NCI-H2081 (cell line): ENCODE data around the gene SP100.
A peak's percentile ranks its signal among the peaks of the same experiment; 100 is the strongest.
"Not testable (repeated sequence)": the region's sequence is repeated elsewhere in the genome, so short reads cannot be mapped to it uniquely, and the experiment has no call there.

Experiments used
- DNase-seq, 2 experiments: peaks; one replicate each; lab custom pipeline; 2025; lab: John Stamatoyannopoulos, UW

SP100 gene

GRCh38 chr2:230416061-230416721 is at the start of gene SP100:
Gene SP100, plus strand, starts transcription at chr2:230416201. Its CDS starts 96 bp downstream, at chr2:230416297.
- DNase-seq: no peak

GRCh38 chr2:230382108-230382507 is 33.9 kb upstream of the SP100 start:
- DNase-seq: no peak

- DNase-seq: no peak
Measured at GRCh38 chr2:230383453-230383852, 32.5 kb upstream of the SP100 start.

- DNase-seq: no peak
Measured at GRCh38 chr2:230384986-230385385, 31.0 kb upstream of the SP100 start.

- DNase-seq: no peak
Measured at GRCh38 chr2:230394301-230394700, 21.7 kb upstream of the SP100 start.

GRCh38 chr2:230398698-230399097 is 17.3 kb upstream of the SP100 start:
- not testable (repeated sequence) for DNase-seq

DNA sequence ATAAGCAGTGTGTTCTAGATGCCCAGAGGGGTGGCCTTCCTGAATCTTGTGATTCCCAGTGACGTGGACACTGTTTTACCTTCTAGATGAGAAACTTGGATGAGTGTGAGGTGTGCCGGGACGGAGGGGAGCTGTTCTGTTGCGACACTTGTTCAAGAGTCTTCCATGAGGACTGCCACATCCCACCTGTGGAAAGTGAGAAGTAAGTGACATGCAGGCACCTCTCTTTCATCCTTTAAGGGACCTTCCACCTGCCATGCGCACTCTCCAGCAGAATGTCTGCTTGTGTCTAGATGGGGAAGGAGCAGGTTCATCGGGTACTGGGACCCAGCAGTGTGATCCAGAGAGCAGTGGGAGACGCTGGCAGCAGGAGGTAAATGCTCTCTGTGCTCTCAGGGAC is 16.0 kb upstream of the SP100 start:
- DNase-seq: no peak

DNA sequence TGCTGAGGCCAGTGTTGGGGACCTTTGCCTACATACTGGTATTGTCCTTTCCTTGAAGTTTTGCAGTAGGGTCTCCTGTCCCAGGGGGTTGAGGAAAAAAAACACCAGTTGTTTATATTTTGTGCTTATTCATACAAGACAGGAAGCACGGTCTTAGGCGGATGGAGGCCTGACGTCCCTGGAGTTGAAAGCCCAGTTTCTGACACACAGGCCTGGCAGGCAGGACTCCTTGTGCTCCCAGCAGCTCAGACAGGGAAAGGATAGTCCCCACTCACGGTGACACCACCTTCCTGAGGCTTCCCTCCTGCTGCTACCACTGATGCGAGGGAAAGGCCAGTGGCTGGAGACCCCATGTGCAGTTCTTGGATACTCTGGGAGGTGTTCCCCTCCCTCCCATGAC is 15.5 kb upstream of the SP100 start:
- DNase-seq: no peak

DNA sequence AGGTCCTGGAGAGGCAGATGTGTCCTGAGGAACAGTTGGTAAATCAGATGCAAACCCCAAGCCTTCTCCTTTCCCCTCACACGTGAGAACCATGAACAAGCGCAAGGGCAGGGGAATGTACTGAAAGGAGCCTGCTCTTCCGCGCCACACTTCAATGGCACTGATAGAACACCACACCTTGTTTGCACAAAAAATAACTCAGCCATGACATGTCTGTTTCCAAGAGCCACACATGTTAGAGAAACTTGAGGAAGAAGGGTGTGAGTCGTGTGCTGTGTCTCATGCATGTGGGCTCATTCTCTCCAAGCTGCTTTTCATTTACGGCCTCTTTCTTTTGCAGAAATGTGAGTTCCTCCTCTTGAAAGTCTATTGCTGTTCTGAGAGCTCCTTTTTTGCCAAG is 15.0 kb upstream of the SP100 start:
- DNase-seq: not testable (repeated sequence)

DNA sequence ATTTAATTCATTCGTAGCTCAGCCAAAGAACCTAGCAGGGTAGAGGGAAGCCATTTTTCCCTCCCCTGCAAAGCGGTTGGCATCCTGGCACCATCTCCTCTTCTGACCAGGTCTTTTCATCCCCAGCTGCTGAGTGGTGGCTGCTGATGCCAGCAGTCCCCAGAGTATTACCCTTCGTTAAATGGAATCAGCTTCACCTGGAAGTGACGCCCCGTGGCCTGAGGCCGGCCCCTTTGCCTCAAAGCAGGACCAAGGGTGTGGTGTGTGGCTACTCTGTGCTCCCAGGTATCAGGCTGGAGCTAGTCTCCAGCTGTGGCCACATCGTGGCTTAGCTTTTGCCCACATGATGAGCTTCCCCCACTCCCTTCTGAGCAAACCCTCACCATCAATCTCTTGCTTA is 12.3 kb upstream of the SP100 start:
- no peak for DNase-seq

DNA sequence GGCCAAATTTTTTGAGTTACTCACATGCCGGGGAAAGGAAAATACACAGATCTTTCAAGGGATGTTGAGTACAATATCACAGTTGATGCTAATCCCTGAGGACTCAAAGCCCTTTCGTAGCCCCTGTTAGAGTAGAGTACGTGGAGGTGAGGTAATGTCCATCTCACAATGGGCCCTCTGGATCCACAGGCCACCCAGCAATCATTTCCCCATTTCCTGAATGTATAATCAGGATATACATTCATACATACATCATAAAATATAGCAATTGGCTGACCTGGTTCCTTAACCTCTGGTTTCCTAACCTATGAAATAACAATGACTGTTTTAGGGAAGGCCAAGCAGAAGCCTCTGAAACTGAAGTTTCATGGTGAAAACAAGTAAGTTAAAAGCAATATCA is 10.2 kb upstream of the SP100 start:
- no peak for DNase-seq

GRCh38 chr2:230408244-230408842 is 7.7 kb upstream of the SP100 start:
- DNase-seq: no peak

DNA sequence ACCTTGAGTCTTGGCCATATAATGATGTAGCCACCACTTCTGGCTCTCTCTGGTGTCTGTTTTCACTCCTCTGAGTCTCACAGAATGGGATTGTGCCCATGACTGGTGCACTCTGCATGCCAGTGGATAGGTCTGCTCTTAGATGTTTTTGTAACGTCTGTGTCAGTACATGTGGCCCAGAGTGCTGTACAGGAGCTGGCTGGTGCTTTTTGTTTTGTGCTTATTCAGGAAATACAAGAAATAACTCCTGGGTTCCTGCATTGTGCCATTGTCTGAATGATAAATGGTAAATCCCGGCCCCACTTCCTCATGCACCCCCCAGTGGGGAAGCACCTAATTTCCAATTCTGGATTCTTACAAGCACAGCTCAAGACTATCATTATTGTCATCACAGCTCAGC is 6.7 kb upstream of the SP100 start:
- DNase-seq: not testable (repeated sequence)

DNA sequence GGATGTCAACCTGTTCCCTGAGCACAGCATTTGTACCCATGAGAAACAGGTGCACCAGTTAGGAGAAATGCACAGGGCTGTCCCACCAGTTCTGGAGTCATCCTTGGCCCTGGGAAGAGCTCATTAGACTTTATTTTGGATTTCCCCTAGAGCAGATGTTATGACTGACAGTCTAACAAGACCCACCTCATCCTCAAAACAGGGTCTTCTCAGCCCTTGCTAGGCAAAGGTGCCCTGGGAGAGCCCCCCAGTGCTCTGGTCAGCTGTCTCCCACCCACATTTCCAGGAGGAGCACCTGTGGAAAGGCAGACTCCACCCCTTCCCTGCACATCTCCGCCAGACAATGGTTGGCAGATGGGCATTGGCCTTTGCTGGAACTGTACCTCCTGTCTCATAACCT is 5.7 kb upstream of the SP100 start:
- DNase-seq: no peak

DNA sequence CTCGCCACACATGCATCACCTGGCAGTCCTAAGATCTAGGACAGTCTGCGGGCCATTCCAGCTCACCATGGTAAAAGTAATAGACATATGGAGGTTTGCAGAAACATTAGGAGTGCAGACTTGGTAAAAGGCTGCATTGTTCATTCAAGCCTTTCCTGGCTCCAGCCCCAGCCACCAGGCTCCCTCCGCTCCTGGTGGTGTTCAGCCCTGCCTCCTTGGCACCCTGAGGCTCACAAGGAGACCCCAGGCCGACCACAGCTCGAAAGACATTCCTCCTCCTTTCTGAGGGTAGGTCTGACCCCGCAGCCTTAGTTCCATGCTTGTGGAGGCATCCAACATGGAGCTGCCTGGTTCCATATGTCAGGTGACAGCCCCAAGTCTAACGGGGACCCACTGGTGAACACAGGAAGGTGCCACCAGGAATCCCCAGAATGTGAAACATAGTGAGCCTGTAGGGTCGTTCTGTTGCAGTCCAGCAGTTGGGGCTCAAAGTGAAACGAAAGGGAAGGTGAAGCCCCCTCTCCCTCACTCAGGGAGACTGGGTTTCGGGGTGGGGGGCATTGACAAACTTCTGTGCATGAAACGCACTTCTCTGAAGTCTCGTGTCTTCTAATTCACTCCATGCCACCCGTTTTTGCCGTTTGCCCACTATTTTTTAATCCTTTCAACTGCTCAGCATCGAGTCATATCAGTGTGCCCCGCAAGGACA is 5.0 kb upstream of the SP100 start:
- DNase-seq: no peak

- peak; percentile 31 to 36 for DNase-seq
Measured at GRCh38 chr2:230411570-230412370, 4.2 kb upstream of the SP100 start.

- no peak for DNase-seq
Measured at GRCh38 chr2:230412371-230412711, 3.7 kb upstream of the SP100 start.

DNA sequence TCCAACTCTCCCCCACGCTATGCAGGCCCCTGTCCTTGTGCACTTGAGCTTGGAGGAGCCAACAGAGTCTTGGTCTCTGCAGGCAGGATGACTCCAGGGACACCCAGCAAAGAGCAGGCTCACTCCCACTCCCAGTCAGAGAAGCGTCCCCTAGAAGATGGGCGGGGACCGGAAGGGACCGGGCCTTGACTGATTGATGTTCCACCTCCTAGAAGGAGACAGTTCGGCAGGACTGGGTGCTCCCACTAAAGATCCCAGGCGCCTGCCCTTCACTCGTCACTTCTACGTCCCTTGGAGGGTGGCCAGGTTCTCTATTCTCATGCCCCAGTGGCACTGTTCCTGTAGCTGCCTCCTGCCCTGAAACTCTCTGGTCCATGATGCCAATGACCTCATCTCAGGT is 3.2 kb upstream of the SP100 start:
- no peak for DNase-seq

DNA sequence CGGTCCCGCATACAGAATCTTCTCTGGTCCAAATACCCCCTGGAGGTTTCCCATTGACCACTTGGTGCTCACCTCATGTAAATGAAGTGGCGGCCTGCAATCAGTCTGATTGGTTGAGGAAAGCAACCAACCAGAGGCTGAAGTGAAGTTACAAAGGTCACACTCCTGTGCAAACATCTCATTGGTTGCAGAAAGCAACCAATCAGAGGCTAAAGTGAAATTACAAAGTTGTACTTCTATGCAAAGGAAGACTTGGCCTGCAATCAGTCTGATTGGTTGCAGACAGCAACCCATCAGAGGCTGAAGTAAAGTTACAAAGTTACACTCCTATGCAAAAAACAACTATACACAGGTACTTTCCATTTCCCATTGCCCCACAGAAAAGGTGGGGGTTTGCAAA is 2.5 kb upstream of the SP100 start:
- DNase-seq: no peak

- no peak for DNase-seq
Measured at GRCh38 chr2:230414302-230414701, 1.7 kb upstream of the SP100 start.

- no peak for DNase-seq
Measured at GRCh38 chr2:230417436-230417835, 1.4 kb downstream of the SP100 start.

GRCh38 chr2:230418341-230419016 is 2.5 kb downstream of the SP100 start:
- DNase-seq: no peak
